Endodermal cell (in vitro differentiated cells): ENCODE measurements around the gene TMEM143. TPM values are rescaled to one million over a fixed set of nuclear protein-coding genes. Genes with fewer than 3 reads are reported as not detected.

ENCODE experiments used
- DNase-seq: peaks from one replicate; pipeline ENCODE4 v3.0.0-alpha.2; 2017
- H3K27ac ChIP-seq: 2 replicates; pipeline ENCODE4 v1.5.1; 2013; ENCODE audit warnings: mild to moderate bottlenecking, low read depth, low read length, moderate library complexity
- H3K27me3 ChIP-seq: 2 replicates; pipeline ENCODE4 v1.6.1; 2013; ENCODE audit warnings: mild to moderate bottlenecking, low read length, moderate library complexity; ENCODE audit not compliant: insufficient read depth, control insufficient read depth, poor library complexity, severe bottlenecking
- H3K36me3 ChIP-seq: 2 replicates; pipeline ENCODE4 v1.7.0; 2013; ENCODE audit warnings: mild to moderate bottlenecking, low read length, moderate library complexity; ENCODE audit not compliant: control insufficient read depth, insufficient read depth
- H3K4me1 ChIP-seq: one replicate; pipeline ENCODE4 v1.7.0; 2013; ENCODE audit warnings: low read length; ENCODE audit not compliant: control insufficient read depth, insufficient read depth
- H3K4me3 ChIP-seq: 2 replicates; pipeline ENCODE4 v1.5.1; 2013; ENCODE audit warnings: mild to moderate bottlenecking, low read length, moderate library complexity
- H3K9ac ChIP-seq: 2 replicates; pipeline ENCODE4 v1.6.1; 2013; ENCODE audit warnings: mild to moderate bottlenecking, low read length, moderate library complexity; ENCODE audit not compliant: poor library complexity, severe bottlenecking; ENCODE audit errors: extremely low read depth
- H3K9me3 ChIP-seq: 2 replicates; pipeline ENCODE4 v1.6.1; 2013; ENCODE audit warnings: mild to moderate bottlenecking, low read length, moderate library complexity; ENCODE audit not compliant: control insufficient read depth
- H3K27ac Mint-ChIP-seq: 2 replicates; pipeline ENCODE4 v1.8.0; 2020; ENCODE audit warnings: mixed read lengths
- H3K27me3 Mint-ChIP-seq: 2 replicates; pipeline ENCODE4 v1.8.0; 2021; ENCODE audit warnings: mild to moderate bottlenecking, mixed read lengths; ENCODE audit not compliant: insufficient read depth
- H3K36me3 Mint-ChIP-seq: 2 replicates; pipeline ENCODE4 v1.8.0; 2020; ENCODE audit warnings: low read depth, mixed read lengths
- H3K4me1 Mint-ChIP-seq: 2 replicates; pipeline ENCODE4 v1.8.0; 2020; ENCODE audit warnings: mixed read lengths
- H3K4me3 Mint-ChIP-seq: 2 replicates; pipeline ENCODE4 v1.8.0; 2020; ENCODE audit warnings: mild to moderate bottlenecking, moderate library complexity, mixed read lengths
- H3K9me3 Mint-ChIP-seq: 2 replicates; pipeline ENCODE4 v1.8.0; 2020; ENCODE audit warnings: mild to moderate bottlenecking, mixed read lengths
- WGBS, 2 experiments: methylation state at CpG; one replicate each; pipeline versions ENCODE4 v1.1.5 to v1.1.7; 2013; ENCODE audit warnings: missing lambda C conversion rate in 2 of 2, mixed read lengths in 1 of 2; ENCODE audit not compliant: insufficient coverage in 1 of 2, insufficient read length in 1 of 2; 5-methylcytosine and 5-hydroxymethylcytosine counted together
- total RNA-seq, 2 donors: library from RNA; stranded (reverse); fragmentation: NEBNext Ultra II Directional in 1 of 2; extraction: Animal tissue kit (Norgen Biotek cat#: 25700) in 1 of 2; gene quantifications; 2 replicates in 1 of 2; 3 replicates in 1 of 2; pipeline ENCODE4 v1.2.1, GENCODE V29; 2021
- TF ChIP-seq, protein P1 (sequence below): fragments of 200-600 bp; sonication (generic); conservative IDR thresholded peaks from 2 replicates; pipeline ENCODE4 v1.5.0; 2021; ENCODE audit warnings: antibody characterized with exemption, mild to moderate bottlenecking

TMEM143 gene
- total RNA-seq, 2 donors from 2014 or later, result 13.9 to 19.1 TPM

DNA sequence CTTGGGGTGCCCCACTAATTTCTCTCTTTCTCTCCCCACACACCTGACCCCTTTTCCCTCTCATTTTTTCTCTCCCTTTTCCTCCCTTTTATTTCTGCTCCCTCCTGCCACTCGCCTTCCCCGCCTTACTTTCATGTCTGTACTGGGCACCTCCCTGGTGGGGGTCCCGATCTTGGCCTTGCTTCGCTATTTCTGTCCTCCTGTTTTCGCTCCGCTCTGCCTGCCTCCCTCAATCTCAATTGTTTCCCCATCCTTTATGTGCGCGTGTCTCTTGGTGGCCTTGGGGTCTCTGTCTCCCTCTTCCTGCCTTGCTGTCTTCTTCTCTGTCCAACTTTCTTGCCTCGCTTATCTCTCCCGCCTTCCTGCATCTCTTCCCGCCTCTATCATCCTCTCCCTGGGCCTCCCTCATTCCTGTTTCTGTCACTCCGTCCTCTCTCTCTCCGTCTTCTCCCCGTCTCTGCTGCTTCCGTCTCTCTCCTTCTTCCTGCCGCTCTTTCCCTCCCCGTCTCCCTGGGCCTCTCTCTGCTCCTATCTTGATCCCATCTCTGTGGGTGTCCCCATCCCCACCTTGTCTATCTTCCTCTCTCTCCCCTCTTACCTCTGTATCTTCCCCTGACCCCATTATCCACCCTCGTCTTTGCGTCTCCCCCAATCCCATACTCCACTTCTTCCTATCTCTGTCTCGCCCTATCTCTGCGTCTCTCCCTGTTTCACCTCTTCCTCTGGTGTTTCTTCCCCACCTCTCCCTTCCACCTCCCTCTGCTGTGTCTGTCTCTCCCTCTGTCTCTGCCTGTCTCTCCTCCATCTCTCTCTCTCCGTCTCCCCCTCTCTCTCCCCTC lies 33.7 kb upstream of the TMEM143 start:
- Mint-ChIP-seq H3K9me3 (no peaks in the 10 kb centered on the region), H3K4me3 (peak overlapping the region; percentile 63), H3K4me1 (peaks cover 13% of the 10 kb centered on the region), H3K36me3 (no peaks in the 10 kb centered on the region), H3K27ac (no peak overlapping the region), H3K27me3 (peaks cover 57% of the 10 kb centered on the region)
- WGBS, 2 experiments, result 78 to 81% methylated on average over 22 of the region's 22 CpGs
- TF ChIP-seq, protein P1, sequence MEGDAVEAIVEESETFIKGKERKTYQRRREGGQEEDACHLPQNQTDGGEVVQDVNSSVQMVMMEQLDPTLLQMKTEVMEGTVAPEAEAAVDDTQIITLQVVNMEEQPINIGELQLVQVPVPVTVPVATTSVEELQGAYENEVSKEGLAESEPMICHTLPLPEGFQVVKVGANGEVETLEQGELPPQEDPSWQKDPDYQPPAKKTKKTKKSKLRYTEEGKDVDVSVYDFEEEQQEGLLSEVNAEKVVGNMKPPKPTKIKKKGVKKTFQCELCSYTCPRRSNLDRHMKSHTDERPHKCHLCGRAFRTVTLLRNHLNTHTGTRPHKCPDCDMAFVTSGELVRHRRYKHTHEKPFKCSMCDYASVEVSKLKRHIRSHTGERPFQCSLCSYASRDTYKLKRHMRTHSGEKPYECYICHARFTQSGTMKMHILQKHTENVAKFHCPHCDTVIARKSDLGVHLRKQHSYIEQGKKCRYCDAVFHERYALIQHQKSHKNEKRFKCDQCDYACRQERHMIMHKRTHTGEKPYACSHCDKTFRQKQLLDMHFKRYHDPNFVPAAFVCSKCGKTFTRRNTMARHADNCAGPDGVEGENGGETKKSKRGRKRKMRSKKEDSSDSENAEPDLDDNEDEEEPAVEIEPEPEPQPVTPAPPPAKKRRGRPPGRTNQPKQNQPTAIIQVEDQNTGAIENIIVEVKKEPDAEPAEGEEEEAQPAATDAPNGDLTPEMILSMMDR, result no peak
- no peak for DNase-seq
- H3K4me1 ChIP-seq, result no peaks in the 10 kb centered on the region
- peaks cover 44% of the 10 kb centered on the region for H3K27me3 ChIP-seq
- no peaks in the 10 kb centered on the region for H3K36me3 ChIP-seq
- no peaks in the 10 kb centered on the region for H3K9me3 ChIP-seq
- H3K4me3 ChIP-seq, result peak overlapping the region; percentile 85
- H3K27ac ChIP-seq, result no peak overlapping the region
- peak overlapping the region; percentile 53 for H3K9ac ChIP-seq

DNA sequence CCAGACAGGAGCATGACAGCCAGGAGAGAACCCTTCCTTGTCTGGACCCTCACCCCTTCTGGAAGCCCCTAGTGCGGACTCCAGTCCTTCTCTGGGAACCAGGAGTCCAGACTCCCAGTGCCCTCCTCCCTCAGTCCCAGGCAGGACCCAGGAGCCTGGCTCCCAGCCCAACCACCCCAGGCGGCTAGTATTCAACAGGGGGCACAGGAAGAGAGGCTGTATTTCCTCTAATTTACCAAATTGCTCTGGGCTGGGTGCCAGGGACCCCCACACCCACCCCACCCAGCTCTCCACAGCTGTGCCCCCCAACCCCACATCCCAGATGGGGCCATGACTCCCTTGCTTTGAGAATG lies 33.1 kb upstream of the TMEM143 start:
- H3K9ac ChIP-seq, result no peak overlapping the region
- H3K9me3 Mint-ChIP-seq, result no peaks in the 10 kb centered on the region
- 80 to 100% methylated on average over 1 to 2 of the region's 2 CpGs for WGBS, 2 experiments
- TF ChIP-seq, protein P1, result no peak
- no peak overlapping the region for H3K27ac ChIP-seq
- H3K27me3 Mint-ChIP-seq, result peaks cover 60% of the 10 kb centered on the region
- no peak overlapping the region for H3K27ac Mint-ChIP-seq
- no peak for DNase-seq
- H3K4me1 ChIP-seq, result no peaks in the 10 kb centered on the region
- no peaks in the 10 kb centered on the region for H3K36me3 Mint-ChIP-seq
- H3K36me3 ChIP-seq, result no peaks in the 10 kb centered on the region
- H3K4me3 Mint-ChIP-seq, result no peak overlapping the region
- no peak overlapping the region for H3K4me3 ChIP-seq
- H3K4me1 Mint-ChIP-seq, result peaks cover 13% of the 10 kb centered on the region
- H3K27me3 ChIP-seq, result peaks cover 44% of the 10 kb centered on the region
- no peaks in the 10 kb centered on the region for H3K9me3 ChIP-seq

DNA sequence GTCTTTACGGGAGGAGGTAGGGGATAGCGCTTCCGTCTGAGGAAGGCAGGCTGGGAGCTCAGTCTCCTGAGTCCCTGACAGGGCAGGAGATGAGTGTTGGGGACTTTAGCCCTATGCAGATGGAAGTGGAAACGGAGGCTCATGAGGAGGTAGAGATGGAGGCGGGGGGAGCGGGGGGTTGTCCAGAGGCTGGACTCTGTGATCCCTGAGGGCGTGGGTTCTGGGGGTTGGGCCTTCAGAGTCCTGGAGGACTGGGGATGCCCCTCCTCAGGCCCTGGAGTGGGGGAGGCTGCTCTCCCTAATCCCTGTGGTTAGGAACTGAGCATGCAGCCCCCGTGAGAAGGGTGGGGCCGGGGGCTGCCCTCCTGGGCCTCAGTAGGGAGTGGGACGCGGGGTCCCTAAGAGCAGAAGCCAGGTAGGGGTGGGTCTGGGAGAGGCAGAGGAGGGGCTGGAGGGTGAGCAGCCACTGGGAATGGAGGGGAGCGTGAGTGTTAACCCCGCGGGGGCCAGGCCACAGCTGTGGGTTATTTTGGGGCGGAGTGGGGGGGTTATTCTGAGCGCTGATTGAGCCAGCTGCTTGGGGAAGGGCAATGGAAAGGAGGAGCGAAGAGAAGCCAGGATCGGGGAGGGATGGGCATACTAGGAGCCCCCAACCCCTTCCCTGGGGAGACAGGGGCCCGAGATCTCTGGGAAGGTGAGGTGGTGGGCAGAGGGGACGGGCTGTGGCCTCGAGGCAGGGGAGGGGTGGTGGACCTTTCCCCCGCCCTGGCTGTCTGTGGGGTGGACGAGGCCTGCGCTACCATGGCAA lies 32.5 kb upstream of the TMEM143 start:
- Mint-ChIP-seq H3K27me3 (peaks cover 63% of the 10 kb centered on the region), H3K9me3 (no peaks in the 10 kb centered on the region), H3K4me3 (no peak overlapping the region), H3K27ac (no peak overlapping the region), H3K36me3 (no peaks in the 10 kb centered on the region), H3K4me1 (peaks cover 11% of the 10 kb centered on the region)
- Histone ChIP-seq H3K27ac (peak overlapping the region; percentile 44), H3K4me3 (no peak overlapping the region), H3K27me3 (peaks cover 44% of the 10 kb centered on the region), H3K36me3 (no peaks in the 10 kb centered on the region), H3K9me3 (no peaks in the 10 kb centered on the region), H3K9ac (no peak overlapping the region), H3K4me1 (no peaks in the 10 kb centered on the region)
- TF ChIP-seq, protein P1, result no peak
- DNase-seq, result no peak
- WGBS, 2 experiments, result 78% methylated on average over 6 to 24 of the region's 24 CpGs
